Esophagus mucosa (tissue), 1 donor: ENCODE measurements around the gene NUDT14. TPM values are rescaled to one million over a fixed set of nuclear protein-coding genes. Genes with fewer than 3 reads are reported as not detected.

Experiments
- ATAC-seq: fragments of 200-7000 bp; cut with Tn5 transposase; one replicate; pipeline ENCODE4 v1.9.1; 2020
- total RNA-seq: library from RNA; stranded (reverse); gene quantifications from one replicate; pipeline ENCODE4 v1.2.4, GENCODE V29; 2023
- donor health status: DM: yes; HTN: yes; CAD: no.

NUDT14 gene
- total RNA-seq, 1 donor from 2014 or later = 14.7 TPM

DNA sequence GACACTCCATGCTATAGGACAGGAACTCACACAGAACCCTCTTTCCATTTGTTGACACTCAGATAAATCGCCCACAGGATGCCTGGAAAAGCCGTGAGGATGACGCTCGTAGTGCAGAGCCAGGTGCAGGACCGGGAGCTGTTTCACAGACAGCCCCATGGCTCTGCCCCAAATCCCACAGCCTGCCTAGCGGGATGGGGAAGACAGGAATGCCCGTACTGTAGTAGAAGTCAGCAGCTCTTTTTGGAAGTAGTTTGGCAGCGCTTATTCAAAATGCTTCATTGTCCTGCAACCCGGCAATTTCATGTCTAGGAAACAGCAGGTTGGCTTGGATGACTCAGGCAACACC is 54.2 kb downstream of the NUDT14 start:
- ATAC-seq = peak; percentile 45

DNA sequence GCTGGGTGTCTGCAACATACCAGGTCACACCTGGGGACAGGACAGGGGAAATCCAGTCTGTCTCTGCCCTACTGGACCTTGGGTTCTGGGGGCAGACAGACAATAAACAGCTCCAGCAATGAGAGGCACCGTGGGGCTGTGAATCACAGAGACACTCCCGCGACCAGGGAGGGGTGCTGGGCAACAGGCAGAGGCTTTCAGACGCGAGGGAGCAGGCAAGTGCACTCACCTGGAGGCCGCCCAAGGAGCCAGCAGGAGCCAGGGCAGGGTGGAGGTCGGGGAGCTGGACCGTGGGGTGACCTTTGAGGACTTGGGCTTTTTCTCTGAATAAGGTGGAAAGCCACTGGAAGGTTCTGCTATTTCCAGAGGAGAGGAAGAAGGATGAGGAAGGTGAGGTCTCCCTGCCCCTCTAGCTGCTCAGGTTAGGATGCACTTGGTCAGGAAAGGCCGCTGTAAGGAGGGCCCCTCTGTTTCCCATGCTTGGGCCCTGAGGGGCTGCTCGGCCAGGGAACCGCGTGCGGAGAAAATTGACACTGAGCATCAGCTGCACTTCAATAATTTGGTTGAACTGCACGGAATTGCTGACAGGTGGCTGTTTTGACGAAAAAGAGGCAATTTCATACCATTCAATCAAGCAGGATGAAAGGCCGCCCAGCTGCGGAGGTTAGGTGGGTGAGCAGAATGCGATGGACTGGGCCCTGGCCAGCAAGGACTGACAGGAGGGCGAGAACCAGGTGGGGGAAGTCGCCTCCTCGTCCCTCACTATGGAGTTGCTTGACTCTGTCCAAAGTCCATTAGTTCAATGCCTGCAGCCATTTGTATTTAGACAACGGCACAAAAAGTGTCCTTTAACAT is 54.8 kb downstream of the NUDT14 start:
- peak; percentile 33 for ATAC-seq

DNA sequence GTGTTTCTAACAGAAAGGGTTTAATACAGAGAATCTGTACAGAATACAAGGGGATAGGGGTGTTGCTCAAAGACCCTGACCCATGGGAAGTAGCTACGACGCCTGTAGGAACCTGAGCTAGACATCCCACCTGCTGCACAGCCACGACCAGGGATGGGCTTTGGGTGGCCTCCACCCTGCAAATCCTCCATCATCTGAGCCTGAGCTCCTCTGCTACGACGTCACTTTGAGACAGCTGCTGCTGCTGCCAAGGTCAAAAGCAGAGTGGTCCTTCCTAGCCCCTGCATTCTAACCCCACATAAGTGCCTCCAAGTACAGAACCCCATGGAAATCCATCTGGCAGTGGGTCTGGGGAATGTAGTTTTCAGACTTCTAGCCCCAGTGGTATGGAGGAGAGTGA is 56.3 kb downstream of the NUDT14 start:
- no peak for ATAC-seq

DNA sequence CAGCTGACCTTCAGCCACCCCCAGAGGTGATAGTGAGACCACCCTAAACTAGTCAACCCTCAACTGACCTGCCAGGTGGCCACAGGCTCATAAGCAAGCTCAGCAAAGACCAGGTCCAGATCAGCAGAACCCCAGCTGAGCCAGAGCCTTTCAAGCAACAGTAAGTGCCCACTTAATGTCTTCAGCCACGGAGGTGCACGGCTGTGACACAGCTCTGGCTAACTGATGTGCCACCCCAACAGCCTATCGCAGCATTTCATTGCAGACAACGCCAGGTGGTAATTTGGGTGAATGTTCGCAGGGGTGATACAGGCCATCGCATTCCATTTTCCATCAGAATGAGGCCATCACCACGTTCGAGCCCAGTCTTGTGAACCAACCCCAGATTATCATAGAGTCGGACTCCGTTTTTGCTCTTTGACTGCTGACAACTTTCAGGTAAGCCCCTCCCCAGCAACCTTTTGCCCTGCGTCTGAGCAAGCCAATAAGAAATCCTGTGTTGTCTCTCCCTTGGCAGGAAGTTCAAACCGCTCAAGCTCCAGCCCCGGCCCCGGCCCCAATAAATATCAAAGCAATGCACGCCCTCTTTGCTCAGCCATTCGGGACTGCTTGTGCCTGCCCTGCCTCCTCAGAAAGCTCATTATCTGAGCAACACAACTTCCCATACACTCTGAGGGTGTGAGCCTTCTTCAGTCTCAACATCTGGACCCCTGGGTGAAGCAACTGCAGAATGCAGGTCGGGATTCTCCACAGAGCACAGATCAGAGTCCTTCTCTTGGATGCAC is 56.9 kb downstream of the NUDT14 start:
- ATAC-seq = no peak

DNA sequence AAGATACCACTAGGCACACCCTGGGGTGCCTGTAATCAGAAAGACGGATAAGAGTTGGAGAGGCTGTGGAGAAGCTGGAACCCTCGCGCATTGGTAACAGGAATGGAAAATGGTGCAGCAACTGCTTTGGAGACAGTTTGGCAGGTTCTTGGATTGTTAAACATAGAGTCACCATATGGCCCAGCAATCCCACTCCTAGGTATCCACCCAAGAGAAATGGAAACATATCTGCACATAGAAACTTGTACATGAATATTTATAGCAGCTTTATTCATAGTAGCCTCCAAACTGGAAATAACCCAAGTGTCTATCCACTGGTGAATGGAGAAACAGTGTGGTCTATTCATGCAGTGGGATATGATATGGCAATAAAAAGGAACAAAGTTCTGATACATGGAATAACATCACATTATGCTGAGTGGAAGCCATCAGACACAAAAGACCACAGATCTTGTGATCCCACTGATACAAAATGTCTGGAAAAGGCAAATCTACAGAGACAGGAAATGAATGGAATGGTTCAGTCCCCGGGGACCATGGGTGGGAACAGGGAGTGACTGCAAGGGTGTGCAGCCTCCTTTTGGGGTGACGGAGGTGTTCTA is 57.9 kb downstream of the NUDT14 start:
- ATAC-seq = no peak

Other genes with a start within 250 kb of the NUDT14 start
- 184 TPM for gene AHNAK2, start 202.9 kb downstream of the NUDT14 start, total RNA-seq
- gene CLBA1, start 195.5 kb downstream of the NUDT14 start, total RNA-seq = 8.2 TPM
- gene CDCA4, start 160.2 kb downstream of the NUDT14 start, total RNA-seq = 21.8 TPM
- 0.36 TPM for gene GPR132, start 115.9 kb downstream of the NUDT14 start, total RNA-seq
- gene JAG2, start 12.5 kb downstream of the NUDT14 start, total RNA-seq = 18.9 TPM
- 34.4 TPM for gene BTBD6, start 67.2 kb upstream of the NUDT14 start, total RNA-seq
- 11.7 TPM for gene BRF1, start 119.7 kb upstream of the NUDT14 start, total RNA-seq
- gene PACS2, start 133.4 kb upstream of the NUDT14 start, total RNA-seq = 24.9 TPM
- 2.0 TPM for gene TEX22, start 217.2 kb upstream of the NUDT14 start, total RNA-seq
- gene MTA1, start 238.5 kb upstream of the NUDT14 start, total RNA-seq = 30.9 TPM